GM18909 (cell line): ENCODE results near the gene JTB.

Experiments
- ATAC-seq: cut with Tn5 transposase; IDR thresholded peaks from one replicate; pipeline ENCODE4 v1.9.1; 2021; ENCODE audit warnings: mild to moderate bottlenecking; ENCODE audit not compliant: unreplicated experiment, poor library complexity

The JTB gene

GRCh38 chr1:153936011-153936802 is 41.3 kb downstream of the JTB start:
- ATAC-seq: no peak

- ATAC-seq: no peak
Measured at GRCh38 chr1:153934746-153935145, 42.7 kb downstream of the JTB start.

- no peak for ATAC-seq
Measured at GRCh38 chr1:153933955-153934354, 43.5 kb downstream of the JTB start.

- no peak for ATAC-seq
Measured at GRCh38 chr1:153933430-153933829, 44.0 kb downstream of the JTB start.

DNA sequence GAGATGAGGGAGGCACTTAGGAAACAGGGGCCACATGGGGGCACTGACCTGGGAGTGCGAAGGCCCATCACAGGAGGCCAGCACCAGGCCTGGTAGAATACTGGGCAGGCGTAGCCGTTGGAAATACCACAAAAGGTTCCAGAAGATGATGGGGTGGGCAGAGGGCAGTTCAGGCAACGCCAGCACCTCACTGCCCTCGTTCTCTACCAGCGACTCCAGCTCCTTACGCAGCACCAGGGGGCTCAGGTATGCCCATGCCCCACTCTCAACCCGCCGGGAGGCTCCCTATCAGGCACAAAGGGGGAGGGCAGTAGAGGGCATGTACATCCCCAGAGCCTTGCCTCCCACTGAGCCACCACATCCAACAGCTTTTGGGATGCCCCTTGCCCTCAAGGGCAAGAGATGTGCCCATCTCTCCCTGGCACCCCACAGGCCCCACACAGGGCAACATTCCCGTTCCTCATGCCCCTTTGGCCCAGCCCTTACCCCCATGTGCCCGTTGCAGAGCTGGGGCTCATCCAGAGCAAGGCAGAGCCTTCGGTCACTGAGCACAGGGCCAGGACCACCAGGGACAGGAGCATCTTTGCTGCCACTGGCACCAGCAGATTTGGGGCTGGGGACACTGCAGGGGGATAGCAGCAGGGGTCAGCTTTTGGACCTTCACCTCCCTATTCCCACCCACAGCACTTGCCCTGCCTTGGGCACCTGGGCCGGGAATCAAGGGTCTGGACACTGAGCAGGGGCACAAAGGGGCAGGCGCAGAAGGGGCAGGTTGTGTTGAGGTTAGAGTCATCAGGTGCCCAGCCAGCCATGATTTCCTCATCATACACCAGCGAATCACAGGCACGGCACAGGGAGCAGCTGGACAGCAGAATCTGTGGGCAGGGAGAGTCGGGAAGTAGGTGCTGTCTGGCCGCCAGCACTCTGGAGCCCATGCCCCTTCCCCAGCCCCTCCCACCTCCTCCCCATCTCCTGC is 45.0 kb downstream of the JTB start:
- ATAC-seq: no peak

GRCh38 chr1:153929981-153930948 is 47.2 kb downstream of the JTB start:
- ATAC-seq: no peak

- ATAC-seq: no peak
Measured at GRCh38 chr1:153929426-153929825, 48.0 kb downstream of the JTB start.

- no peak for ATAC-seq
Measured at GRCh38 chr1:153928791-153929341, 48.6 kb downstream of the JTB start.

GRCh38 chr1:153928245-153928644 is 49.2 kb downstream of the JTB start:
- no peak for ATAC-seq

DNA sequence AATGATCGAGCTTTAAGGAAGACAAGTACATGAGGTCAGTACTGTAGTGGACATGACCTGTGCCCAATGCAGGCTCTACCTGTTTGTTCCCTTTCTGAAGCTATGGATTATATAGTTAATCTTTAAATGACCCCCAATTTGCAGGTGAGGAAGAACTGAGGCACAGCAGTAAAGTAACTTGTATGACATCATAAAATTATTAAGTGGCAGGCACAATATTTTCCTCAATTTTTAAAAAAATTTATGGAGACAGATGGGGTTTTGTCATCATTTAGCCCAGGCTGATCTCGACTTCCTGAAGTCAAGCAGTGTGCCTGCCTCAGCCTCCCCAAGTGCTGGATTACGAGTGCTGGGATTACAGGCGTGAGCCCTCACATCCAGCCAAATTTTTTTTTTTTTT is 51.1 kb downstream of the JTB start:
- no peak for ATAC-seq
